ENCODE results near the gene OR10A4.

DNA sequence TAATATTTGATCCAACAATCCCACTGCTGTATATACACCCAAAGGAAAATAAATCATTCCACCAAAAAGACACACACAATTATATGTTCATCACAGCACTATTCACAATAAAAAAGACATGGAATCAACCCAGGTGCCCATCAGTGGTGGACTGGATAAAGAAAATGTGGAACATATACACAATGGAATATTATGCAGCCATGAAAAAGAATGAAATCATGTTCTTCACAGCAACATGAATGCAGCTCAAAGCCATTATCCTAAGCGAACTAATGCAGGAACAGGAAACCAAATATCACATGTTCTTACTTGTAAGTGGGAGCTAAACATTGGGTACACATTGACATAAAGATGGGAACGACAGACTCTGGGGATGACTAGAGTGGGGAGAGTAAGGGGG, 43.3 kb downstream of the OR10A4 start:
- TF ChIP-seq GATA2 (IDR thresholded peaks at IDR 0.05; ENCODE audit: low read depth, low read length) (no peak), GATA3 (IDR thresholded peaks at IDR 0.05; ENCODE audit: low read depth, low read length) (no peak)
